ENCODE data around the gene ADM.

DNA sequence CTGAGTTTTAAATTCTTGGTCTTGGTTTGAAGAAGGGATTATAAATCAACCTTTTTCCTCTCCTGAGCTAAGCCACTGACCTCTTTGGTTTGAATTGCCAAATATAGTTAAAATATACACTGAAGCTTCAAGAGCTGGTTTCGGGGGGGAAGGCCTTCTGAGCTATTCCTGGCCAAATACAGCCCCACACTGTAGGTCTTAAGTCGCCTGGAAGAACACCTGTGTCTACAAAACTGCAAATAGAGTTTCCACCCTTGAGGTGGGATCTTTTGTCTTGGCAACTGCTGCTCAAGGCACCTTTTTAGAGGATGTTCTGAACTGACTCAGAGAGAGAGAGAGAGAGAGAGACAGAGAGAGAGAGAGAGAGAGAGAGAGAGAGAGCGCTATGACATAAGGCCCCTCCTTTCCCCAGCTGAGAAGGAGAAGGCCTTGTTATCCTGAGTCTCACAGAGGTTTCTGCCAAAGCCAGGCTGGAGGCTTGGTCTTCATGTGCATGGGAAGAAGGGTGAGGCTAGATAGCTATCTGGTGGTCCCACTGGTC is 5.5 kb downstream of the ADM start:
- TF ChIP-seq POLR2A (IDR thresholded peaks at IDR 0.05; ENCODE audit: borderline replicate concordance, extremely low read depth, insufficient read depth, insufficient read length) (no peak), EZH2 (IDR thresholded peaks at IDR 0.05) (no peak), EGR1 (IDR thresholded peaks at IDR 0.05; ENCODE audit: low read depth) (no peak), YY1 (IDR thresholded peaks at IDR 0.05; ENCODE audit: extremely low read depth, insufficient replicate concordance, low read depth, low read length) (no peak), JUND (IDR thresholded peaks at IDR 0.05) (no peak), TCF7L2 (IDR thresholded peaks at IDR 0.05; ENCODE audit: borderline replicate concordance, extremely low read depth, insufficient read depth, insufficient read length) (peak; percentile 12), ZNF274 (IDR thresholded peaks at IDR 0.05; ENCODE audit: low read depth, low read length) (no peak), SP1 (IDR thresholded peaks at IDR 0.05; ENCODE audit: low read depth) (no peak), ZFX (IDR thresholded peaks at IDR 0.05) (no peak), POLR2AphosphoS5 (IDR thresholded peaks at IDR 0.05; ENCODE audit: low read depth, low read length) (no peak)
- TF ChIP-seq, protein P1, sequence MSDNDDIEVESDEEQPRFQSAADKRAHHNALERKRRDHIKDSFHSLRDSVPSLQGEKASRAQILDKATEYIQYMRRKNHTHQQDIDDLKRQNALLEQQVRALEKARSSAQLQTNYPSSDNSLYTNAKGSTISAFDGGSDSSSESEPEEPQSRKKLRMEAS (IDR thresholded peaks at IDR 0.05), result no peak
- TF ChIP-seq, protein P2, sequence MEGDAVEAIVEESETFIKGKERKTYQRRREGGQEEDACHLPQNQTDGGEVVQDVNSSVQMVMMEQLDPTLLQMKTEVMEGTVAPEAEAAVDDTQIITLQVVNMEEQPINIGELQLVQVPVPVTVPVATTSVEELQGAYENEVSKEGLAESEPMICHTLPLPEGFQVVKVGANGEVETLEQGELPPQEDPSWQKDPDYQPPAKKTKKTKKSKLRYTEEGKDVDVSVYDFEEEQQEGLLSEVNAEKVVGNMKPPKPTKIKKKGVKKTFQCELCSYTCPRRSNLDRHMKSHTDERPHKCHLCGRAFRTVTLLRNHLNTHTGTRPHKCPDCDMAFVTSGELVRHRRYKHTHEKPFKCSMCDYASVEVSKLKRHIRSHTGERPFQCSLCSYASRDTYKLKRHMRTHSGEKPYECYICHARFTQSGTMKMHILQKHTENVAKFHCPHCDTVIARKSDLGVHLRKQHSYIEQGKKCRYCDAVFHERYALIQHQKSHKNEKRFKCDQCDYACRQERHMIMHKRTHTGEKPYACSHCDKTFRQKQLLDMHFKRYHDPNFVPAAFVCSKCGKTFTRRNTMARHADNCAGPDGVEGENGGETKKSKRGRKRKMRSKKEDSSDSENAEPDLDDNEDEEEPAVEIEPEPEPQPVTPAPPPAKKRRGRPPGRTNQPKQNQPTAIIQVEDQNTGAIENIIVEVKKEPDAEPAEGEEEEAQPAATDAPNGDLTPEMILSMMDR (IDR thresholded peaks at IDR 0.05 in 2 of 3, conservative IDR thresholded peaks at IDR 0.05 in 1 of 3; ENCODE audit: borderline replicate concordance in 1 of 3, insufficient read depth in 1 of 3, low read depth in 2 of 3, low read length in 2 of 3), result no peak
